Upper lobe of right lung (tissue), 1 donor: ENCODE results near the gene CDCP1. TPM values are rescaled to one million over a fixed set of nuclear protein-coding genes. Genes with fewer than 3 reads are reported as not detected.

Experiments used
- ATAC-seq: fragments of 200-7000 bp; cut with Tn5 transposase; one replicate; pipeline ENCODE4 v1.9.1; 2020; ENCODE audit warnings: mild to moderate bottlenecking, moderate library complexity
- DNase-seq: peaks from one replicate; pipeline ENCODE4 v3.0.0-alpha.2; 2020
- H3K27ac ChIP-seq: fragments of 200-600 bp; one replicate; pipeline ENCODE4 v1.8.0; 2022
- H3K27me3 ChIP-seq: fragments of 200-600 bp; one replicate; pipeline ENCODE4 v1.8.0; 2022; ENCODE audit warnings: mild to moderate bottlenecking
- H3K36me3 ChIP-seq: fragments of 200-600 bp; one replicate; pipeline ENCODE4 v1.8.0; 2022
- H3K4me1 ChIP-seq: fragments of 200-600 bp; one replicate; pipeline ENCODE4 v1.8.0; 2022
- H3K4me3 ChIP-seq: fragments of 200-600 bp; one replicate; pipeline ENCODE4 v1.8.0; 2022; ENCODE audit warnings: mild to moderate bottlenecking
- H3K9me3 ChIP-seq: fragments of 200-600 bp; one replicate; pipeline ENCODE4 v1.8.0; 2022
- intact Hi-C: fragments of 100-400 bp; cut with DNase I; formaldehyde crosslinking; loops from one replicate; pipeline ENCODE4 v1.11.0; 2022
- total RNA-seq: library from RNA; stranded (reverse); fragmentation: NEBNext Ultra II Directional; extraction: Animal tissue kit (Norgen Biotek cat#: 25700); gene quantifications from one replicate; pipeline ENCODE4 v1.2.1, GENCODE V29; 2021
- TF ChIP-seq, protein P1 (sequence below): fragments of 200-600 bp; IDR thresholded peaks from one replicate; pipeline ENCODE4 v1.8.0; 2022; ENCODE audit warnings: antibody characterized with exemption
- donor health status: DM: no; HTN: yes; CAD: no; lungs with severe emphysema.

The CDCP1 gene
- total RNA-seq, 1 donor from 2014 or later: 19.1 TPM

- TF ChIP-seq, protein P1, sequence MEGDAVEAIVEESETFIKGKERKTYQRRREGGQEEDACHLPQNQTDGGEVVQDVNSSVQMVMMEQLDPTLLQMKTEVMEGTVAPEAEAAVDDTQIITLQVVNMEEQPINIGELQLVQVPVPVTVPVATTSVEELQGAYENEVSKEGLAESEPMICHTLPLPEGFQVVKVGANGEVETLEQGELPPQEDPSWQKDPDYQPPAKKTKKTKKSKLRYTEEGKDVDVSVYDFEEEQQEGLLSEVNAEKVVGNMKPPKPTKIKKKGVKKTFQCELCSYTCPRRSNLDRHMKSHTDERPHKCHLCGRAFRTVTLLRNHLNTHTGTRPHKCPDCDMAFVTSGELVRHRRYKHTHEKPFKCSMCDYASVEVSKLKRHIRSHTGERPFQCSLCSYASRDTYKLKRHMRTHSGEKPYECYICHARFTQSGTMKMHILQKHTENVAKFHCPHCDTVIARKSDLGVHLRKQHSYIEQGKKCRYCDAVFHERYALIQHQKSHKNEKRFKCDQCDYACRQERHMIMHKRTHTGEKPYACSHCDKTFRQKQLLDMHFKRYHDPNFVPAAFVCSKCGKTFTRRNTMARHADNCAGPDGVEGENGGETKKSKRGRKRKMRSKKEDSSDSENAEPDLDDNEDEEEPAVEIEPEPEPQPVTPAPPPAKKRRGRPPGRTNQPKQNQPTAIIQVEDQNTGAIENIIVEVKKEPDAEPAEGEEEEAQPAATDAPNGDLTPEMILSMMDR: peak; percentile 94
- DNase-seq (peak; percentile 92), ATAC-seq (peak; percentile 92)
- Histone ChIP-seq H3K36me3 (no peaks in the 10 kb centered on the region), H3K4me3 (no peak overlapping the region), H3K4me1 (peaks cover 42% of the 10 kb centered on the region), H3K27me3 (no peaks in the 10 kb centered on the region), H3K9me3 (no peaks in the 10 kb centered on the region), H3K27ac (no peak overlapping the region)
- intact Hi-C loops: loop anchor here (10.0 kb wide), 1 partner anchor 457 kb away; no protein-coding TSS in a partner anchor
Observed at GRCh38 chr3:45037720-45038455, 108.3 kb downstream of the CDCP1 start.

DNA sequence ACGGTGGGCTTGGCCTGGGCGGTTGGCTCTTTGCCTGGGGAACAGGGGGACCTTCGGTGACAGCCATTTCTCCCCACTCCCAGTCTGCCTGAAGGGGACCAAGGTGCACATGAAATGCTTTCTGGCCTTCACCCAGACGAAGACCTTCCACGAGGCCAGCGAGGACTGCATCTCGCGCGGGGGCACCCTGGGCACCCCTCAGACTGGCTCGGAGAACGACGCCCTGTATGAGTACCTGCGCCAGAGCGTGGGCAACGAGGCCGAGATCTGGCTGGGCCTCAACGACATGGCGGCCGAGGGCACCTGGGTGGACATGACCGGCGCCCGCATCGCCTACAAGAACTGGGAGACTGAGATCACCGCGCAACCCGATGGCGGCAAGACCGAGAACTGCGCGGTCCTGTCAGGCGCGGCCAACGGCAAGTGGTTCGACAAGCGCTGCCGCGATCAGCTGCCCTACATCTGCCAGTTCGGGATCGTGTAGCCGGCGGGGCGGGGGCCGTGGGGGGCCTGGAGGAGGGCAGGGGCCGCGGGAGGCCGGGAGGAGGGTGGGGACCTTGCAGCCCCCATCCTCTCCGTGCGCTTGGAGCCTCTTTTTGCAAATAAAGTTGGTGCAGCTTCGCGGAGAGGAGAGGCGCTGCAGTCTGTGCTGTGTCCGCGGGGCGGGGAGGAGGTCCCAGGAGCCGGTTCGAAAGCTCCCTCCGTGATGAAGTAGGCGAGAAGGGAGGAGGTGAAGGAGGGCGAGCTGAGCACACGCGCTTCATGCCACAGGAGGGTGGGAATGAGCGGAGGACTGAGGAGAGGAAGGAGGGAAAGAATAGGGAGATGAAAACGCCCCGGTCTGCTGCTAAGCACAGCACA, 110.5 kb downstream of the CDCP1 start:
- H3K27ac ChIP-seq: peak overlapping the region; percentile 71
- intact Hi-C loops: loop anchor here (10.0 kb wide), 1 partner anchor 459 kb away; no protein-coding TSS in a partner anchor
- DNase-seq (peak; percentile 71), ATAC-seq (peak; percentile 4)
- no peaks in the 10 kb centered on the region for H3K9me3 ChIP-seq
- H3K36me3 ChIP-seq: no peaks in the 10 kb centered on the region
- peak overlapping the region; percentile 32 for H3K4me3 ChIP-seq
- TF ChIP-seq, protein P1: no peak
- H3K27me3 ChIP-seq: no peaks in the 10 kb centered on the region
- peaks cover 46% of the 10 kb centered on the region for H3K4me1 ChIP-seq

GRCh38 chr3:45034612-45035252, 111.4 kb downstream of the CDCP1 start:
- TF ChIP-seq, protein P1: no peak
- H3K36me3 ChIP-seq: no peaks in the 10 kb centered on the region
- peak; percentile 90 for DNase-seq
- peaks cover 46% of the 10 kb centered on the region for H3K4me1 ChIP-seq
- no peaks in the 10 kb centered on the region for H3K9me3 ChIP-seq
- no peak overlapping the region for H3K4me3 ChIP-seq
- intact Hi-C loops: loop anchor here (10.0 kb wide), 1 partner anchor 460 kb away; no protein-coding TSS in a partner anchor
- peak overlapping the region; percentile 71 for H3K27ac ChIP-seq
- no peaks in the 10 kb centered on the region for H3K27me3 ChIP-seq
- ATAC-seq: peak; percentile 76

- ATAC-seq: peak; percentile 11
- DNase-seq: no peak
- Histone ChIP-seq H3K36me3 (no peaks in the 10 kb centered on the region), H3K27me3 (no peaks in the 10 kb centered on the region), H3K9me3 (no peaks in the 10 kb centered on the region), H3K27ac (peak overlapping the region; percentile 71), H3K4me3 (no peak overlapping the region), H3K4me1 (peaks cover 46% of the 10 kb centered on the region)
- TF ChIP-seq, protein P1: no peak
- intact Hi-C loops: loop anchor here (10.0 kb wide), 1 partner anchor 461 kb away; no protein-coding TSS in a partner anchor
Observed at GRCh38 chr3:45033791-45034190, 112.4 kb downstream of the CDCP1 start.

Other genes with a start within 250 kb of the CDCP1 start
- gene ZDHHC3, start 170.2 kb downstream of the CDCP1 start, total RNA-seq: 125 TPM
- 36.2 TPM for gene EXOSC7, start 170.1 kb downstream of the CDCP1 start, total RNA-seq
- 265 TPM for gene CLEC3B, start 120.1 kb downstream of the CDCP1 start, total RNA-seq
- gene TMEM158, start 79.9 kb upstream of the CDCP1 start, total RNA-seq: 2.1 TPM
- 15.5 TPM for gene LARS2, start 242.2 kb upstream of the CDCP1 start, total RNA-seq